ENCODE results near the gene RMDN2. TPM values are rescaled to one million over a fixed set of nuclear protein-coding genes. Genes with fewer than 3 reads are reported as not detected.
A peak's percentile ranks its signal among the peaks of the same experiment; 100 is the strongest.

RMDN2 gene
- total RNA-seq, 1 donor from 2014 or later = 4.9 TPM

- no peak for DNase-seq
- ATAC-seq (ENCODE audit: poor library complexity) = peak; percentile 34
- intact Hi-C loops (cut with DNase I) = no loop called here
Observed at GRCh38 chr2:38066421-38067115, 141.5 kb downstream of the RMDN2 start.

Other genes starting within 250 kb of the RMDN2 start
- 17.1 TPM for gene CYP1B1, start 150.9 kb downstream of the RMDN2 start, total RNA-seq